T-helper 22 cell (primary cell): Measurements from ENCODE around the gene ATP10A.
"Not testable (repeated sequence)": the region's sequence is repeated elsewhere in the genome, so short reads cannot be mapped to it uniquely, and the experiment has no call there.

Experiments
- DNase-seq: peaks from one replicate; pipeline ENCODE4 v3.0.0-alpha.2; 2020; ENCODE audit warnings: low read depth

The ATP10A gene

GRCh38 chr15:25792128-25792527 lies 71.0 kb downstream of the ATP10A start:
- no peak for DNase-seq

GRCh38 chr15:25790000-25790660 lies 73.0 kb downstream of the ATP10A start:
- DNase-seq = no peak

DNA sequence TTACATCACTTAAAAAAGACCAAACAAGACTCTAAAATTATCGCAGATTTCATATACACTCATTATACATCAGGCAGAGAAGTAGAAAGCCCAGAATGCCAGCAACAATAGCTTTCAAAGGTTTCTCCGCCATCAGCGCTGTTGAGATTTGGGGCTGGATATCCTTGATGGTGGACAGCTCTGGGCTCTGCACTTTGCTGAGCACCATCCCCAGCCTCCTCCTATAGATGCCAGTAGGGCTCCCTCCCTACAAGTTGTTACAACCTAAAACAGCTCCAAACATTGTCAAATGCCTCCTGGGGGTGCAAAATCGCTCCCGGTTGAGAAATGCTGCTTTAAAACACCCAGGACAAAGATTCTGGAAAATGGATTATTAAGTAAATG lies 73.5 kb downstream of the ATP10A start:
- DNase-seq = no peak

GRCh38 chr15:25789211-25789610 lies 73.9 kb downstream of the ATP10A start:
- no peak for DNase-seq

DNA sequence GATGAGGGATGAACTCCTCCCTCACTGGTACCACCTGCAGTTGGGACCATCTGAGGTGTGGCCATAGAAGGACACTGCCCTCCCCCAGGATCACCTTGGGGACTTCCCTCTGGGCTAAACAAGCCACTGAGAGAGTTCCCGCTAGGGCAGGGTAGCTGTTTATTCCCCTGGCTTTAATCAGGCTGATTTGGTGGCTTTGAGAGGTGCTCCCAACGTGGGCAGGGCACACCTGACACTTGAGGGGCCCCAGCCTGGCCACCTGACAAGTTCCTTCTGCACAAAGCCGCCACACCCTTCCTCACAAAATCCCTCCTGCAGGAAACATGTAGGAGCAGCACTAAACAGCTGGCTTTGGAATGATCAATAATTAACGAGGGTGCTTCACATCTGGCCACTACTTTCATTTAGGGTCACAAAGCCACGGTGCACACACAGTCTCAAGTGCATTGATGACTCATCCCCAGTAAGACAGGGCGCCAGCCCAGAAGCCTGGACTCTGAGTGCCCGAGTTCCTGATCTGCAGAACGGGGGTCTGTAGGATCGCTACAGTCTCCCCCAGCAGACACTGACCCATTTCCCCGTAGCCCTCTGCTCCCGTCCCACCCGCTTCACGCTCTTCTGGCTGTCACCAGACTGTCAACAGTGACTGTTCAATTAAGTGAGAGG lies 75.1 kb downstream of the ATP10A start:
- no peak for DNase-seq

- DNase-seq = no peak
Observed at GRCh38 chr15:25787381-25787780, 75.7 kb downstream of the ATP10A start.

DNA sequence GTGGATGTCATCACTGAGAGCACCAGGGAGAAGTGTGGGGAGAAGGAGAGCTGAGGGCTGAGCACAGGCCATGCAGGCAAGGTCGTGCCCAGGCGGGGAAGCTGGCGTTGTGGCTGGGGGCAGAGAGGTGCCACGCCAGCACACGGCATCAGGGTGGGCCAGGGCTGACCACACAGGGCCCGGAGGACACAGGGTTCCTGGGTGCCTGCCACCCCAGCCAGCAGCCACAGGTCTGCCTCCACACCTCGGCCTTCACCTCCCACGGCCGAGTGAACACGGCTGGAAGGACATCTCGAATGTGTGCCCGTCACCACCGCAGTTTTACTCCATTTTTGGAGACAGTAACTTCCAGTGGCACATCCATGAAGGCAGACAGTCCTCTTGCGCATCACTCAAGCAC lies 77.1 kb downstream of the ATP10A start:
- no peak for DNase-seq

- DNase-seq = no peak
Observed at GRCh38 chr15:25785641-25786025, 77.5 kb downstream of the ATP10A start.

DNA sequence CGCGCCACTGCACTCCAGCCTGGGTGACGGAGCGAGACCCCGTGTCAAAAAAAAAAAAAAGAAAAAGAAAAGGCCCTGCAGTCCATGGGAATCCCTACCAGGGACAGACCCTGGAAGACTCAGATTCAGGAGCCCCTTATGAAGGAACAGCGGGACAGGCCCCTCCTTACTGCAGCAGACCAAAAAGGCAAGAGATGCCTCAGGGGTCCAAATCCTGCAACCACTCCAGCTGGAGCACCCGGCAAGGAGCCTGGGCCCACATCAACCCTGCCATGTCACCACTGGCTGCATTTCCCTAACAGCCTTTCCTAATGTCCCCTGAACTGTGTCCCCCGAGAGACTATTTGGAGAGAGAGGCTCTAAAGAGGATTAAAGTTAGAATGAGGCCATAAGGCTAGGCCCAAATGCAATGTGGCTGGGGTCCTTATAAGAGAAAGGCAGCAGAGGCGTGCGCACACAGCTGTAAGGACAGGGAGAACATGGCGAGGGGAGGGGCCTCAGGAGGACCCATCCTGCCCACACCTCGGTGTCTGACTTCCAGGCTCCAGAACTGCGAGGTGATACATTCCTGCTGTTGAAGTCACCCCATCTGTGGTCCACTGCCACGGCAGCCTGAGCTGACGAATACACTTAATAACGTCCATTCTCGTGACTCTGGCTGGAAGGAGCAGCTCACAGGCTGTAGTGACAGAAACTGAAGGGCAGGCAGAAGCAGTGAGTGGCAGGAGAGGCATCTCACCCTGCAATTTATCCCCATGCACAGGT lies 78.1 kb downstream of the ATP10A start:
- DNase-seq = no peak

DNA sequence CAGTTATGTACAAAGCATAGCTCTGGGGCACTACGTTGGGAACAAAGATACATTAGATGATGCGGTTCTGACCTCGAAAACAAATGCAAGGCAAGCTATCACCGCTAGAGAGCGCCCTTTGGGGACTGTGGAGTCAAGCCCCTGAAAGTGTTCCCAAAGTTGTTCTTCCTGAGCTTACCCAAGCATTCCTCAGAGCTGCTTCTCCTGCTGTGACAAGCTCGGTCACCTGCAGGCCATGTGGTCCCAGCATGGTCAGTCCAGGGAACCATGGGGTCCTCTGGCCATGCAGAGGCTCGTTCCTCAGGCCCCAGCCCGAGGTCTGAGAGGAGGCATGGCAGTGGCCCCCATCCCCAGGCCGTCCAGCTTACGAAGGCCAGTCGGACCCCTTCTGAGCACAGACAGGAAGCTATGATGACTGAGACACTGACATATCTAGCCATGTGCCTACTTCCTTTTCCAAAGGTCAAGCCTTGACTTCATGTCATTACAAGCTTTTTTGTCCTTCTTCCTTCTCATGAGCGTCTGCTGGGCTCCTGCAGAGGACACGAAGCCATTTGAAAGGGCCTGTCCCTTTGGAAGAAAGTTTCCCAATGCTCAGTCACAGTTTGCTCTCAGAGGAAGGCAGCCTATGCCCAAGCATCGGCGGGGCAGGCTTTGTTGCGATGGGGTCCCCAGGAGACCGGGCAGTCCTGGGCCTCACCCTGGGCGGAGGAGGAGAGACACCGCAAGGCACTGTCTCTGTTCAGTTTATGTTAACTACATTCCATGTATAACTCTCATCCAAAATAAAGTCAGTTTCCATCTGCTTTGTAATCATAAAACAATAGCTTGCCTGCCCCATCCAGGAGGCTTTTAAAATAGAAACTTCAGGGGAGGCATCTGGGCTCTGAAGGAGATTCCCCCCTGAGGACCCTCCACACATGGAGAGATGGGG lies 79.3 kb downstream of the ATP10A start:
- DNase-seq = no peak

GRCh38 chr15:25783134-25783533 lies 80.0 kb downstream of the ATP10A start:
- no peak for DNase-seq

GRCh38 chr15:25780479-25781255 lies 82.5 kb downstream of the ATP10A start:
- DNase-seq = no peak

DNA sequence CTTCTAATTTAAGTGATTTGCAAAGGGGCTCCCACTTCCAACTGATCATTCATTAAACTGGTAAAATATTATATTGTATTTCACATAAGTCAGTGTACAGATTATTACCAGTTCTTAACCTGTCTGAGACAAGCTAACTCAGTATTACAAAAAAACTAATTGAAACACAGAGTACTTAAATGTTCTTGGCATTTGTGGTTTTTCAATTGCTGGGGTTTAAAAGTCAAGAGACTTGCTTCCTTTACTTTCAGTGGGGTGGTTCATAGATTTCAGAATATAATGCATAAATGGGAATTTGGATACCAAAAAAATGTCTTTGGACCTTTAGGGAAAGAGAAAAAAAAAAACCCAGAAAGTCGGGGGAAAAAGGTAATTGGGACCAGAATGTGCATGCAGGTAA lies 85.0 kb downstream of the ATP10A start:
- no peak for DNase-seq

DNA sequence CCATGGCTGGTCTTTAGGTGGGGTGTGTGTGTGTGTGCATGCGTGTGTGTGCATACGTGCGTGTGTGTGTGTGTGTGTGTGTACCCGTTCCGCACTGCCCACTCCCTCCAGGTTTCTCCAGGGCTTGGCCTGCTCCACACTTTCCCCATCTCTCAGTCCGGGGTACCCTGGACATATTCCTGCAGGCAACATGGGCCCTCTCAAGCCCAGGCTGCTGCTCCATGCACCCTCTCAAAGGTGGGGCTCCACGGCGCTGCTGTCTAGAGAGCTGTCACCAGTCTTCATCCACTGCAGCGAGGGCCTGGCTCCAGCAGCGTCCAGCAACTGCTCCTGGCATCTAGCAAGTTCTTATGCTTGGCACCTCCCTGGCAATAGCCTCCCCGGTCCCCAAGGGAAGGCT lies 86.1 kb downstream of the ATP10A start:
- no peak for DNase-seq

DNA sequence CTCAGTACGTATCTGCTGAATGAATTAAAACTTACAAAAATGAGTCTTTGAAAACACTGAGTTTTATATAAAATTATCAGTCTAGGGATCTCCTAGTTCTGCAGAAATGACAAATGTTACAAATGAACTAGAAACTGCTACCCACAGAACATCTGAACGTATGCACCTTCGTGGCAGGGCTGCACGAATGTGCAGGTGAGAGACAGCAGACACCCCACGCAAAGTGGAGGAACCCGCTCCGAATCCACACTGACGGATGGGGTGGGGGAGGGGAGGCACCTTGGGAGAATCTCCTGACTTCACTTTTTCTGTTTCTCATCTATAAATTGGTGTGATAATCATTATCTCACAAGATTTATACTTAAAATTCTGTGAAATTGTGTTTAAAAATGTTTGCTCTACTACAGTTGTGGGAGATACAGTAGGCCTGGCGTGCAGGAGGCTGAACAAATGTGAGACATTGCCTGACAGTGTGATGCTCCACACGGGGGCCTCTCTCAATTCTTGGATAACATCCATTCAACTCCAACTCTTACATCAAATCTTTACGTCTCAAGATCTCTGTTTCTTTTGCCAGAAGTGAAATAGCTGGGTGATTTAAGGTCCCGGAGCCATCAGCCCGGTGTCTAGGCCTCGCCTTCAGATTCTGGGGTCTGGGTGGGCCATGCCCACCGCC lies 86.9 kb downstream of the ATP10A start:
- DNase-seq = no peak

DNA sequence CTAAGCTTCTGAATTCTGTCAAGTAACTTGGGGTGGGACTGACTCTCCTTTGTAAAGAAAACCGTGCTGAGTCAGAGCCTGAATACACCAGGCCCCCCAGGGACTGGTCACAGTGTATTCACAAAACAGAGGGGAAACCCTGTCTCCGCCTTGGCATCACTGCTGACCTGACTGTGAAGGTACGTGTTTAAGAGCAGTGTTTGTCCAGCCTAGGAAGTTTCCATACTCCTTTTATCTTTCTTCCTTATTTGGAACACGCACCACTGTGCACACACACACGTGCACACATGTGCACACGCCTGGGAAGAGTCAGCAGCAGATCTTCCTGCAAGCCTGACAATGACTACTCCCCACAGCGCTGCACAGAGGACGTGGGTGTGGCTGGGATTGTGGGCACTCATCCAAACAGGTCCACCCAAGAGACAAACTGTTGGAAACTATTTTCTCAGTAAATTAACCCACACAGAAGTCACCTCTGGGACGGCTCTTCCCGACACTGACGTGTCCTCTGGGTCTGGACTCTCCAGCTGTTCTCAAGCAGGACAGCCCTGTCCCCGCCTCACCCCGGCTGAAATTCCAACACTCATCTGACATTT lies 87.7 kb downstream of the ATP10A start:
- DNase-seq = no peak

GRCh38 chr15:25774871-25775270 lies 88.3 kb downstream of the ATP10A start:
- no peak for DNase-seq

- DNase-seq = no peak
Observed at GRCh38 chr15:25773248-25773647, 89.9 kb downstream of the ATP10A start.

GRCh38 chr15:25772500-25772899 lies 90.6 kb downstream of the ATP10A start:
- no peak for DNase-seq

DNA sequence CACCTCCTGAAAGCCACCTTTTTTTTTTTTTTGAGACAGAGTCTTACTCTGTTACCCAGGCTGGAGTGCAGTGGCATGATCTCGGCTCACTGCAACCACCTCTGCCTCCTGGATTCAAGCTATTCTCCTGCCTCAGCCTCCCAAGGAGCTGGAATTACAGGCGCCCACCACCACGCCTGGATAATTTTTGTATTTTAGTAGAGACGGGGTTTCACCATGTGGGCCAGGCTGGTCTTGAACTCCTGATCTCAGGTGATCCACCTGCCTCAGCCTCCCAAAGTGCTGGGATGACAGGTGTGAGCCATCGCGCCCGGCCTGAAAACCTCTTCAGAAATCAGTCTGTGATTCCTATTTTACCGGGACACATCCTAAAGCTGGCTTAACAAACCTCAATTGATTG lies 91.4 kb downstream of the ATP10A start:
- not testable (repeated sequence) for DNase-seq

GRCh38 chr15:25771338-25771706 lies 91.8 kb downstream of the ATP10A start:
- DNase-seq = no peak
